ENCODE results near the gene TTC23.

- TF ChIP-seq POLR2A (IDR thresholded peaks at IDR 0.05; ENCODE audit: low read depth, low read length) (no peak), POLR2AphosphoS5 (IDR thresholded peaks at IDR 0.05; ENCODE audit: low read depth, low read length) (no peak), TAF1 (IDR thresholded peaks at IDR 0.05; ENCODE audit: borderline replicate concordance, low read depth, low read length) (no peak)
These were observed 67.8 kb downstream of the TTC23 start for GRCh38 chr15:99181545-99181971.

Data from GM12892 (cell line).